ENCODE data around the gene PYM1. TPM values are rescaled to one million over a fixed set of nuclear protein-coding genes. Genes with fewer than 3 reads are reported as not detected.

PYM1 gene
- total and polyA plus RNA-seq, 5 experiments from 2014 or later: 33.1 to 65.7 (median 54.4) TPM

GRCh38 chr12:55965240-55965639, 37.5 kb upstream of the PYM1 start:
- DNase-seq: no peak
- H3K4me3 Mint-ChIP-seq: peak overlapping the region in 6 of 10 donors; percentile 4 to 95 (median 50)
- POLR2A ChIA-PET: interaction anchor here (0.7 to 1.3 kb wide), 5 partner anchors 8 to 236 kb away, joined by 3 to 6 read pairs (median 4); partner anchors contain the start of gene CD63
- H3K4me1 Mint-ChIP-seq: peaks cover 17 to 35% (median 30%) of the 10 kb centered on the region in 4 donors
- H3K27ac Mint-ChIP-seq: peak overlapping the region in 7 of 10 donors; percentile 31 to 92 (median 77)
- no peak for ATAC-seq
- no peaks in the 10 kb centered on the region for H3K36me3 Mint-ChIP-seq
- H3K9me3 Mint-ChIP-seq: no peaks in the 10 kb centered on the region
- no peaks in the 10 kb centered on the region for H3K27me3 Mint-ChIP-seq

GRCh38 chr12:55963760-55964159, 36.1 kb upstream of the PYM1 start:
- peak overlapping the region in 5 of 10 donors; percentile 9 to 58 (median 41) for H3K27ac Mint-ChIP-seq
- ATAC-seq (no peak), DNase-seq (no peak)
- peaks cover 17 to 36% (median 30%) of the 10 kb centered on the region in 4 donors for H3K4me1 Mint-ChIP-seq
- no peaks in the 10 kb centered on the region for H3K9me3 Mint-ChIP-seq
- H3K36me3 Mint-ChIP-seq: no peaks in the 10 kb centered on the region
- POLR2A ChIA-PET: no interaction called here
- peak overlapping the region in 1 of 10 donors; percentile 29 for H3K4me3 Mint-ChIP-seq
- H3K27me3 Mint-ChIP-seq: no peaks in the 10 kb centered on the region

GRCh38 chr12:55957106-55957859, 29.6 kb upstream of the PYM1 start:
- POLR2A ChIA-PET: interaction anchor here (0.6 to 5.5 kb wide), 13 partner anchors 9 to 193 kb away, joined by 3 to 31 read pairs (median 8); partner anchors contain the start of genes DNAJC14, ORMDL2, PMEL and RAB5B
- DNase-seq (no peak), ATAC-seq (peak in 1 of 2 donors; percentile 5)
- H3K27ac Mint-ChIP-seq: peak overlapping the region; percentile 82 to 97 (median 90)
- no peaks in the 10 kb centered on the region for H3K9me3 Mint-ChIP-seq
- peaks cover 11 to 33% (median 19%) of the 10 kb centered on the region in 4 donors for H3K4me1 Mint-ChIP-seq
- peak overlapping the region in 1 of 10 donors; percentile 22 for H3K4me3 Mint-ChIP-seq
- H3K36me3 Mint-ChIP-seq: peaks cover 0 to 31% (median 2%) of the 10 kb centered on the region in 3 donors
- no peaks in the 10 kb centered on the region for H3K27me3 Mint-ChIP-seq

GRCh38 chr12:55955800-55956508, 28.3 kb upstream of the PYM1 start:
- Mint-ChIP-seq H3K27me3 (no peaks in the 10 kb centered on the region), H3K4me3 (no peak overlapping the region), H3K27ac (peak overlapping the region; percentile 56 to 87 (median 82)), H3K9me3 (no peaks in the 10 kb centered on the region), H3K36me3 (peaks cover 0 to 44% (median 4%) of the 10 kb centered on the region in 3 donors), H3K4me1 (peaks cover 16 to 43% (median 26%) of the 10 kb centered on the region in 4 donors)
- DNase-seq: peak in 7 of 10 donors; percentile 11 to 79 (median 35)
- ATAC-seq: peak; percentile 71 to 81
- POLR2A ChIA-PET: interaction anchor here (0.5 to 3.5 kb wide), 17 partner anchors 10 to 1424 kb away, joined by 3 to 22 read pairs (median 7); partner anchors contain the start of genes DGKA, DNAJC14, ORMDL2 and PMEL

GRCh38 chr12:55955344-55955743, 27.6 kb upstream of the PYM1 start:
- POLR2A ChIA-PET: interaction anchor here (0.5 to 3.5 kb wide), 17 partner anchors 10 to 1424 kb away, joined by 3 to 22 read pairs (median 7); partner anchors contain the start of genes DGKA, DNAJC14, ORMDL2 and PMEL
- Mint-ChIP-seq H3K27me3 (no peaks in the 10 kb centered on the region), H3K4me3 (no peak overlapping the region), H3K36me3 (peaks cover 0 to 46% (median 4%) of the 10 kb centered on the region in 3 donors), H3K9me3 (no peaks in the 10 kb centered on the region), H3K27ac (peak overlapping the region in 8 of 10 donors; percentile 53 to 85 (median 80)), H3K4me1 (peaks cover 16 to 44% (median 26%) of the 10 kb centered on the region in 4 donors)
- DNase-seq (no peak), ATAC-seq (peak in 1 of 2 donors; percentile 30)

- Mint-ChIP-seq H3K4me1 (peaks cover 25 to 60% (median 45%) of the 10 kb centered on the region in 4 donors), H3K27ac (peak overlapping the region; percentile 29 to 96 (median 81)), H3K27me3 (no peaks in the 10 kb centered on the region), H3K9me3 (no peaks in the 10 kb centered on the region), H3K36me3 (peaks cover 4 to 88% (median 15%) of the 10 kb centered on the region in 3 donors), H3K4me3 (no peak overlapping the region)
- DNase-seq: no peak
- ATAC-seq: no peak
- POLR2A ChIA-PET: interaction anchor here (0.7 to 6.6 kb wide), 5 partner anchors 10 to 22 kb away, joined by 3 to 78 read pairs (median 4); partner anchors contain the start of gene DGKA
Measured at GRCh38 chr12:55946553-55946952, 18.9 kb upstream of the PYM1 start.

- ATAC-seq (no peak), DNase-seq (no peak)
- Mint-ChIP-seq H3K4me3 (no peak overlapping the region), H3K36me3 (peaks cover 4 to 99% (median 25%) of the 10 kb centered on the region in 3 donors), H3K27ac (peak overlapping the region; percentile 57 to 96 (median 82)), H3K27me3 (no peaks in the 10 kb centered on the region), H3K9me3 (no peaks in the 10 kb centered on the region), H3K4me1 (peaks cover 44 to 89% (median 71%) of the 10 kb centered on the region in 4 donors)
- POLR2A ChIA-PET: interaction anchor here (1.2 to 12.4 kb wide), 6 partner anchors 9 to 113 kb away, joined by 3 to 293 read pairs (median 6); partner anchors contain the start of genes DGKA, DNAJC14, PYM1 and RAB5B
Measured at GRCh38 chr12:55942577-55943136, 15.0 kb upstream of the PYM1 start.

GRCh38 chr12:55942055-55942454, 14.4 kb upstream of the PYM1 start:
- no peak for DNase-seq
- H3K4me1 Mint-ChIP-seq: peaks cover 48 to 95% (median 72%) of the 10 kb centered on the region in 4 donors
- H3K4me3 Mint-ChIP-seq: no peak overlapping the region
- peaks cover 9 to 100% (median 25%) of the 10 kb centered on the region in 3 donors for H3K36me3 Mint-ChIP-seq
- peak overlapping the region; percentile 57 to 96 (median 80) for H3K27ac Mint-ChIP-seq
- no peak for ATAC-seq
- POLR2A ChIA-PET: interaction anchor here (1.2 to 12.4 kb wide), 6 partner anchors 8 to 112 kb away, joined by 3 to 293 read pairs (median 6); partner anchors contain the start of genes DGKA, DNAJC14, PYM1 and RAB5B
- H3K27me3 Mint-ChIP-seq: no peaks in the 10 kb centered on the region
- H3K9me3 Mint-ChIP-seq: no peaks in the 10 kb centered on the region

GRCh38 chr12:55940065-55940732, 12.5 kb upstream of the PYM1 start:
- peak; percentile 92 for ATAC-seq
- peak overlapping the region; percentile 79 to 99 (median 95) for H3K27ac Mint-ChIP-seq
- no peaks in the 10 kb centered on the region for H3K27me3 Mint-ChIP-seq
- no peaks in the 10 kb centered on the region for H3K9me3 Mint-ChIP-seq
- H3K36me3 Mint-ChIP-seq: peaks cover 11 to 99% (median 26%) of the 10 kb centered on the region in 3 donors
- peak; percentile 63 to 92 (median 82) for DNase-seq
- POLR2A ChIA-PET: interaction anchor here (0.8 to 12.4 kb wide), 15 partner anchors 13 to 274 kb away, joined by 3 to 293 read pairs (median 6); partner anchors contain the start of genes DGKA, DNAJC14, ORMDL2 and PYM1
- peak overlapping the region; percentile 47 to 98 (median 66) for H3K4me3 Mint-ChIP-seq
- peaks cover 56 to 97% (median 81%) of the 10 kb centered on the region in 4 donors for H3K4me1 Mint-ChIP-seq

- Mint-ChIP-seq H3K9me3 (no peaks in the 10 kb centered on the region), H3K4me1 (peaks cover 56 to 98% (median 88%) of the 10 kb centered on the region in 4 donors), H3K36me3 (peaks cover 6 to 99% (median 27%) of the 10 kb centered on the region in 3 donors), H3K4me3 (peak overlapping the region in 8 of 10 donors; percentile 12 to 98 (median 60)), H3K27me3 (no peaks in the 10 kb centered on the region), H3K27ac (peak overlapping the region; percentile 79 to 99 (median 95))
- ATAC-seq (no peak), DNase-seq (no peak)
- POLR2A ChIA-PET: interaction anchor here (0.8 to 12.4 kb wide), 20 partner anchors 9 to 209 kb away, joined by 3 to 293 read pairs (median 4); partner anchors contain the start of genes DGKA, DNAJC14, ORMDL2 and PYM1
Measured at GRCh38 chr12:55938826-55939501, 11.3 kb upstream of the PYM1 start.

Measured in naive thymus-derived CD8-positive, alpha-beta T cell (primary cell).